HG03521 (cell line): ENCODE data around the gene HS3ST6.
"Not testable (repeated sequence)": the region's sequence is repeated elsewhere in the genome, so short reads cannot be mapped to it uniquely, and the experiment has no call there.

Experiments used
- ATAC-seq: cut with Tn5 transposase; IDR thresholded peaks from one replicate; pipeline ENCODE4 v1.9.1; 2021; ENCODE audit warnings: mild to moderate bottlenecking, moderate library complexity; ENCODE audit not compliant: unreplicated experiment

HS3ST6 gene

DNA sequence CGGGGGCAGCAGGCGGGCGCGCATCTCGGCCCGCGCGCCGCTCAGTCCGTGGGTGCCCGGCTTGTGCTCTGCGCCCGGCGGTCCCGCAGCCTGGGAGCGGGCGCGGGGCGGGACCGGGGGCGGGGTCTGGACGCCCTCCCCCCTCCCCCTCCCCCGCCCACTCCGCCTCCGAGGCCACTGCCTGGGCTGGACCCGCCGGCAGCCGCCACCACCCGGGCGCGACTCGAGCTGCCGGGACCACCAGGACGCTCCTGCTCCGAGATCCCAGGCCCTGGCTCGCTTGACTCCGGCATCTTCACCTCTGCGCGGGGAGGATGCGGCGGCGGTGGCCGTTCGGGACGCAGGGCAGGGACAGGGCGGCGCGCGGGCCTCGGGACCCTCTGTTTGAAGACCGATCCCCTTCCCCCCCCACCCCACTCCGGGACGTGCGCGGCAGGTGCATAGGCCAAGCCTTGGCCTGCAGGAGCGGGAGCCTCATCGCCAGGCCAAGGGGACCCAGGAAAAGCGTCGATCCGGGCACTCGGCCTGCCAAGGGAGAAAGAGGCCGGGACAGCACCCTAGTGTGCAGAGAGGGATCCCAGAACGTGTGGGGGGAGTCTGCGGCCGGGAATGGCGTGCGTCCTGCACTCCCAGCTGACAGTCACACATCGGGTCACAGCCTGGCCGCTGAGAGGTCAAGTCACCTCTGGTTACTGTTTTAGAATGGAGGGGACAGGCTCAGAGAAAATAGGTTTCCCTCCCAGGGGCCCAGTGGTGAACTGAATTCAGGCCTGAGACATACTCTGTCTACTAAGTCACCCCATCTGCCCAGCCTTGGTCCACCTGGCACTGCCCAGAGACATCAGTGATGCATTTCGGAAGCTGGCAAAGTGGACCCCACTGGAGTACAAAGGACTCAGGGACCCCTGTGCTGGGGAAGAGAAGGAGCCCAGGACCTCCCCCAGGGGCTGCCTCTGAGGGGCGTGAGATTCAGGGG is at the start of gene HS3ST6:
HS3ST6 (minus strand) TSS at position 65 of the 976 bp plus-strand sequence. CDS start 92 bp downstream, outside the sequence.
- ATAC-seq, result no peak

DNA sequence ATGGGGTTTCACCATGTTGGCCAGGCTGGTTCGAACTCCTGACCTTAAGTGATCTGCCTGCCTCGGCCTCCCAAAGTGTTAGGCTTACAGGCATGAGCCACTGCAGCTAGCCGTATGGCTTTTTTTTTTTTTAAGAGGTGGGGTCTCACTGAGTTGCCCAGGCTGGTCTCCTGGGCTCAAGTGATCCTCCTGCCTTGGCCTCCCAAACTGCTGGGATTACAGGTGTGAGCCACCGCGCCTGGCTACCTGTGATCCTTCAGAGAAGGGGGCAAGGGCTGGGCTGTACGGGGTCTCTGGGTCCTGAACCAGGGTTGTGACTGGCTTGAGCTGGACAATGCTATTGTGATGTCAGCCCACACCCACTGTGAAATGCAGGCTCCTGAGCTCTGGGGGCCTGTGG is 48.2 kb upstream of the HS3ST6 start, which contains the start of gene RNF151:
RNF151 (plus strand) TSS at position 397 of the 400 bp plus-strand sequence. CDS start 26 bp downstream, outside the sequence.
- no peak for ATAC-seq

DNA sequence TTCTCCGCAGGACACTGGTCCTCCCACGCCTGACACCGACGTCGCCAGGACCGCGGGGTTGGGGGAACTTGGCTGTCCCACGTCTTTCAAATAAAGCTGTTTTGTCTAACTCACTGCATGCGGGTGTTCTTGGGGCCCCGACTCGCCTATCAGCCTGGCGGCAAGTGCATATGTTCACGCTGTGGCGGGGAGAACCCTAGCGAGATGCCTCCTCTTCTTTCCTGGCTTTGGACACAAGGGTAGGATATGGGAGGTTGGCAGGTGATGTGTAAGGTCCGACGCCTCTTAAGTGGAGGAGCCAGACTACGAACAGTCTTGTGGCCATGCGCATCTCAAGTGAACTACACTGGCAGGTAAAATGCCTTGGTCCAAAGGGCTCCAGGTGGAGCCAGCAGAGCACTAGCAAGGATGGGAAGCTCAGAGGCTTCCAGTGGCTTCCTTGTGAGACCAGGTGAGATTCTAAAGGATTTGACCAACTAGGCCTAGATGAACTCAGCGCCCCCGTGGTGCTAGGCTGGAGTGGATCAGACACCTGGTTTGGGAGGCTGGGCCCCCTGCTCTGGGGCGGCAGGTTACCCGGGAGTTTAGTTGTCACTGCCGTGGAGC is 47.3 kb upstream of the HS3ST6 start:
- ATAC-seq, result no peak

DNA sequence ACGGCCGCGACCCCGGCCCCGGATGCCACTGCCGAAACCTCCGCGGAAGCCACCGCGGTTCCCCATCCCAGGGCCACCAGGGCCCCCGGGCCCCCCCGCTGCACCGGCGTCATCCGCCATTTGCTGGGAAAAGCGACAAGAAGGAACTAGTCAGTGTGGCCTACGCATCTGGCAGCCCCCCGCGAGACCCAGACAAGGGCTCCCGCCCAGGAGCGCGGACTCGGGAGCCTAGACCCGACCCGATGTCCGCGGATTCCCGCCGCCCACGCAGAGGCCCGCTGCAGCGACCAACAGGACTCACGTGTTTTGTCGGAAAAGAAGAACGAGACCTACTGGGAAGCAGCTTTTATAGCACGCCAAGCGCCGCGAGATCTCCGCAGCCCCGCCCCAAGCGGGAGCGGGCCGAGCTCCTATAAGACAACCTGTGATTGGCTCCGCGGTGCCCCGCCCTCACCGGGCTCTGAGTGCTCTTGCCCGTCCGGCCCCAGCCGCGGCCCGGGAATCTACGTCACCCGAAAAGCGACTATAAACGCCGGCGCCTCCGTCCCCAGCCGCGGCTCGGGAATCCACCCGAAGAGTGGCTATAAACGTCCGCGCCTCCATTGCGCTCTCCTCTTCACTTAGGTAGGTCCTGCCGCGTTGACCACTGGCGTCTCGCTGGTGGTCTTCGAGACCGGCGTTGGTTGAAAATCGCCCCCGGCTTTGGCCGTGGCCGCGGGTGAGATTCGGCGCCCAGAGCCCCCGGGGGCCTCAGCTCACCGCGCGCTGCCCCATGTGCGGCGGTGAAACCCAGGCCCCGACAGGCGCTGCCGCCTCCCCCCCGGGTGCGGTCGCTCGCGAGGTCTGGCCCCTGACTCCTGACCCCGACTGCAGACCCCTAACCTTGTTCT is 46.5 kb upstream of the HS3ST6 start, which contains the start of gene RPS2:
RPS2 (minus strand) TSS at position 321 of the 890 bp plus-strand sequence; CDS start at position 120, 201 bp downstream.
- peak; percentile 84 for ATAC-seq

DNA sequence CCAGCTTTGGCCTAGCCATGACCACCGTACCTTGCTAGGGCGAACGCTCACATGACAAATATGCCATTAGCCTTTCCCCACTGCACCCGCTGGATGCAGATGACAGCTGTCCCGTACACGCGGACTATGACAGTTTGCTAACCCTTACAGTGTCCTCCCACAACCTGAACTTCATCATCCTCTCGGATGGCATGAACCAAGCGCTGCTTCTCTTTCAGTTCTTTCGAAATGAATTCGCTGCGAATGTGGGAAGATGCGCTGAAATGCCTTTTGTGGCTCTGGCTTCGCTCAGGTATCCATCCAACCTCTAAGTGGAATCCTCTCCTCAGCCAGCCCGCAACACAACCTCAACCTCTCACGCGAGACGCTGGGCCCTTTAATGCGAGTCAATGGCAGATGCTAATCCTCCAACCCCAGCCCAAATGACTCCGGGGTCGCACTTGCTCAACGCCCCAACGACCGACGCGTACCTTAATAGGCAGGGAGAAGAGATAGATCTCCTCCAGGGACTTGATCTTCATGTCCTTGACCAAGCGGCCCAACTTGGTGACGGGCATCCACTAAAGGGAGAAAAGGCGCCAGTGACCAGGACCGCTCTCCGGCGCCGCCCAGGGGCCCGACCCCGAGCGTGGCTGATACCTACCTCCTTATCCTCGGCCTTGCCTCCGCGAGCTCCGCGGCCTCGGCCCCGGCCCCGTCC is 45.7 kb upstream of the HS3ST6 start:
- peak; percentile 3 for ATAC-seq

DNA sequence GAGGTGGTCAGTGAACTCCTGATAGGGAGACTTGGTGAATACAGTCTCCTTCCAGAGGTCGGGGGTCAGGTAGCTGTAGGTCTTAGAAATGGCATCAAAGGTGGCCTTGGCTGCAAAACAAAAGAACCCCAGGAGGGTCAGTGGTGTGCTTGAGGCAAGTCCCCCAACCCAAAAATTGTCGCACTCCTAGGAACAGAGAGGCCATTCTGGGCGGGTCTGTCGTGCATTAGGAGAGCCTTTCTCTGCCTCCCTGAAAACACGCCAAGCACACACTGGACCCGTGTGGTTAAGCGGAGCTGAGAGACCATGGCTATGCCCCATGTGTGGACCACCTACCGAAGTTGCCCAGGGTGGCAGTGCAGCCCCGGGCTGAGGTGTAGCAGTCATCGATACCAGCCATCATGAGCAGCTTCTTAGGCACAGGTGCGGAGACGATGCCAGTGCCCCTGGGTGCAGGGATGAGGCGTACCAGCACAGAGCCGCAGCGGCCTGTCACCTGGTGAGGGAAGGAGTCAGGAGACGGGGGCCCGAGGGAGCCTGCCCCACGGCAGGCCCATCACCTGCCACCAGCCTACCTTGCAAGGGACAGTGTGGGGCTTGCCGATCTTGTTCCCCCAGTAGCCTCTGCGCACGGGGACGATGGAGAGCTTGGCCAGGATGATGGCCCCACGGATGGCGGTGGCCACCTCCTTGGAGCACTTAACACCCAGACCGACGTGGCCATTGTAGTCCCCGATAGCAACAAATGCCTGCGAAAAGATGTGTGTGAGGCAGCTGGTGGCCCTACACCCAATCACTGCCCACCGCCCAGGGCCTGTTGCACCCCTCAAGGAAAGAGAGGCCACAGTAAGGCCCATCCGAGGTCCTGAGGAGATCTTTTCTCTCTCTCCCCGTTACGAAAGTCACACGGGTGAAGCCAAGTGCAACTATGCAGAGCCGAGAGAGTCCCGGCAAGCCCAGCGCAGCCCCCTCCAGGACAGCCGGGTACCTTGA is 44.2 kb upstream of the HS3ST6 start:
- not testable (repeated sequence) for ATAC-seq

DNA sequence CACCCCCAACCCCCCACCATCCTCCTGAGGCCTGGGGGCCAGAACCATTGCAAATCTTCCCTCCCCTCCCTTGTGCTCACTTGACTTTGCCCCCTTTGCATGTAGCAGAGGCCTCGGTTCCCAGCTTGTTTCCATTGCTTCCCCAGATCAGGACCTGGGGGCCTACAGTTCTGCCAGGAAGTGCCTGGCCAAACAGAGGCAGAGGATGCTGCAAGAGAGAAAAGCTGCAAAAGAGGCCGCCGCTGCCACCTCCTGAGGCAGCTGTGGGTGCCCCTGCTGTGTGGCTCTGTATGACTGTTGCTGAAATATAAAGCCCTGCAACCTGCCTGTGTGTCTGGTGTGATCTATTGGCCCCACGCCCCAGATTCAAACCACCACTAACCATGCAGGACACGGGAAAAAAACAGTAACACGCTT is 43.4 kb upstream of the HS3ST6 start:
- no peak for ATAC-seq

DNA sequence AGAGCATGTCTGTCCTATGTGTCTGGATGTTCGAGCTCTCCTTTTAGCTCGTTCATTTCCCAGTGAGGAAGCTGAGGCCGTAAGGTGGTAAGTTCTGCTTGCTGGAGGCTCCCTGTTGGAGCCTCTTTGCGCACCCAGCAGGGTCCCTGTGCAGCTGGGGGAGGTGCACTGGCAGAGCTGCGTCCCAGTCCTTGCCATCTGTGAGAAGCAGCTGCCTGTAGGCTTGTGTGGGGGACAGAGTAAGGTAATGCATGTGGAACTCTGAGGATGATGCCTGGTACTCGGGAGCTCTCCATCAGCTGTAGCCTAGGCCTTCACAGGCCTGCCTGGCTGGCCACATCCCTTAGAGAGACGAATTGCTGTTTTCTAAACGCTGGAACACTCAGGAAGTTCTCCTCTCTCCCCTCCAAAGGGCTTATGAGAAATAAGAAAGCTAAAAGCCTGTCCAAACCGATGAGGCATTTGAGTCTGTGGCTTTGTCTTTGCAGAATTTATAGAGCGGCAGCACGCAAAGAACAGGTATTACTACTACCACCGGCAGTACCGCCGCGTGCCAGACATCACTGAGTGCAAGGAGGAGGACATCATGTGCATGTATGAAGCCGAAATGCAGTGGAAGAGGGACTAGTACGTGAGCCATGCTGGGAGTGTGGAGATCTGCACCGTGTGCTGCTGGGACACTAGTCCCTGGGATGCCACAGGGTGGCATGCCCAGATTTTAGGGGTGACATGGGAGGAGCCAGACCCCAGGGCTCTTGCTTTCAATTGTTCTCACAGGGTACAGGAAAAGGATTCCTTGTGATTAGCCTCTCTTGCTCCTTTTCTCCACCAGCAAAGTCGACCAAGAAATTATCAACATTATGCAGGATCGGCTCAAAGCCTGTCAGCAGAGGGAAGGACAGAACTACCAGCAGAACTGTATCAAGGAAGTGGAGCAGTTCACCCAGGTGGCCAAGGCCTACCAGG is 42.7 kb upstream of the HS3ST6 start:
- ATAC-seq, result no peak

DNA sequence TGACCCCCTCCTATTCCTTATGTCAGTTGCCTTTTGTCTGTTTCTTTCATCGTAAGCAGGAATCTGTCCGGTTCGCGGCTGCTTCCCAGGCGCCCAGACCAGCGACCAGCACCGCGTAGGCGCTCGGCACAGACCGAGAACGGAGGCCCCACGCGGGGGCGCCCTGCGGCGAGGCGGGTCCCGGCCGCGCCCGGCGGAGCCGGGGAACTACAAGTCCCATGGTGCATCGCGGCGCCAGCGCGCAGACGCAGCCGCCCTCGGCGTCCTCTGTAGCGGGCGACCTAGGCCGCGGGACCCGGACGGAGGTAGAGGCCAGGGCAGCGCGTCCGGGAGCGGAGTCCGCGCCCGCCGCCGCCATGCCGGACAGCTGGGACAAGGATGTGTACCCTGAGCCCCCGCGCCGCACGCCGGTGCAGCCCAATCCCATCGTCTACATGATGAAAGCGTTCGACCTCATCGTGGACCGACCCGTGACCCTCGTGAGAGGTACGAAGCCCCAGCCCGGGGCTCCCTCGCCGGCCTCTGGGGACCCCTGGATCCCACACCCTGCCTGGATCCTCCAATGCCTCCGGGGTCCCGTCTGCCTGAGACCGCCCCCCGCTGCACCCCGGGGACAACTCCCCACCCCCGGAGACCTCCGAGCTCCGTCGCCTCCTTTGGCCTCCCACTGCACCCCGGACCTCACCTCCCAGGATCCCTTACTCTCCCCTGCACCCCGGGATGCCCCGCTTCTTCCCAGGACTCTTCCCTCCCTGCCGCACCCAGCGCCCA is 41.2 kb upstream of the HS3ST6 start, which contains the start of gene NDUFB10:
NDUFB10 (plus strand) TSS at position 270 of the 771 bp plus-strand sequence; CDS start at position 357, 87 bp downstream.
- peak; percentile 72 for ATAC-seq

DNA sequence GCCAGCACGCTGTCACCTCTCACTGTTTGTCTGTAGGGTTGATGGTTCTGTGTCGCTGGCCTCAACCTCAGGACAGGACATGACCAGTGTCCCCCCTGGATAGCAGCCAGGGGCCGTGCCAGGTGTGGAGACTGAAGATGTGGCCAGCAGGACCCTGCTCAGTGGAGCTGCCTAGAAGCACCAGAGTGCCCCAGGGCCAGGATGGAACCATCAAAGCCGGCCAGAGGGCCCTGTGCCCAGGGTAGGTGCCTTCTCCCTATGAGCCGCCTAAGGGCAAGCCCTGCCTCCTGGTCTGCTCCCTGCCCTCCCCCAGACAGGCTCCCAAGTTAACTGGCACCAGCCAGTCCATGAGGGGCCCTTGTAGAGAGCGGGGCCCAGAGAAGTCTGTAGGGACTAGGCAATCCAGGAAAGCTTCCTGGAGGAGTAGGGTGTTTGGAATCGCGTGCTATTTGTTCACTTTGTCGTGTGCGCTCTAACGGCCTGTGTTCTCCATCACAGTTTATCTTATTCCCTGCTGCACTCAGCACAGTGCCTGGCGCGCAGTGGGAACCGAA is 40.6 kb upstream of the HS3ST6 start:
- ATAC-seq, result peak; percentile 4

DNA sequence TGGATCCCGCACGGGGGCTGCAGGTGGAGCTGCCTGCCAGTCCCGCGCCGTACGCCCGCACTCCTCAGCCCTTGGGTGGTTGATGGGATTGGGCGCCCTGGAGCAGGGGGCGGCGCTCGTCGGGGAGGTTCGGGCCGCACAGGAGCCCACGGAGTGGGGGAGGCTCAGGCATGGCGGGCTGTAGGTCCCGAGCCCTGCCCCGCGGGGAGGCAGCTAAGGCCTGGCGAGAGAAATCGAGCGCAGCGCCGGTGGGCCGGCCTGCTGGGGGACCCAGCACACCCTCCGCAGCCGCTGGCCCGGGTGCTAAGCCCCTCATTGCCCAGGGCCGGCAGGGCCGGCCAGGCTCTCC is 39.9 kb upstream of the HS3ST6 start:
- not testable (repeated sequence) for ATAC-seq

DNA sequence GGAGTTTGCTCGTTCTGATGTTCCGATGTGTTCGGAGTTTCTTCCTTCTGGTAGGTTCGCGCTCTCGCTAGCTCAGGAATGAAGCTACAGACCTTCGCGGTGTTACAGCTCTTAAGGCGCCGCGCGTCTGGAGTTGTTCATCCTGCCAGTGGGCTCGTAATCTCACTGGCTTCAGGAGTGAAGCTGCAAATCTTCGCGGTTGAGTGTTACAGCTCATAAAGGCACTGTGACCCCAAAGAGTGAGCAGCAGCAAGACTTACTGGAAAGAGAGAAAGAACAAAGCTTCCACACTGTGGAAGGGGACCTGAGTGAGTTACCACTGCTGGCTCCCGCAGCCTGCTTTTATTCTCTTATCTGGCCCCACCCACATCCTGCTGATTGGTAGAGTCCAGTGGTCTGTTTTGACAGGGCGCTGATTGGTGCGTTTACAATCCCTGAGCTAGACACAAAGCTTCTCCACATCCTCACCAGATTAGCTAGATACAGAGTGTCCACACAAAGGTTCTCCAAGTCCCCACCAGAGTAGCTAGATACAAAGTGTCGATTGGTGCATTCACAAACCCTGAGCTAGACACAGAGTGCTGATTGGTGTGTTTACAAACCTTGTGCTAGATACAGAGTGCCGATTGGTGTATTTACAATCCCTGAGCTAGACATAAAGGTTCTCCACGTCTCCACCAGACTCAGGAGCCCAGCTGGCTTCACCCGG is 39.4 kb upstream of the HS3ST6 start:
- not testable (repeated sequence) for ATAC-seq

DNA sequence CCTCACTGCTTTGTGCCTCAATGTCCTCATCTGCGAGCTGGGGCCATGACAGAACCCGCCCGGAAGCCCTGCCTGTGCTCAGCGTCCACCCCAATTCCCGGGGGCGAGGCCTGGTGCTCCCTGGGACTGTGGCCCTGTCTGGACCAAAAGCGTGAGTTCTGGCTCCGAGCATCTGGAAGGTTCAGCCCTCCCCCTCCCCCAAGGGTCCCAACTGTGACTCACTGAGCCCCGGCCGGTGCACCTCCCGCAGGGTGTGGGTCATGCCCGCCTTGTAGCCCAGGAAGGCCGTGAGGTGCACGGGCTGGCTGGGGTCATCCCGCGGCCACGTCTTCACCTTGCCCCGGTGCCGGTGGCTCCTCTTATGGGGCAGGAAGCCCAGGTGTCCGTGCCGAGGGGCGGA is 35.5 kb upstream of the HS3ST6 start:
- ATAC-seq, result no peak

DNA sequence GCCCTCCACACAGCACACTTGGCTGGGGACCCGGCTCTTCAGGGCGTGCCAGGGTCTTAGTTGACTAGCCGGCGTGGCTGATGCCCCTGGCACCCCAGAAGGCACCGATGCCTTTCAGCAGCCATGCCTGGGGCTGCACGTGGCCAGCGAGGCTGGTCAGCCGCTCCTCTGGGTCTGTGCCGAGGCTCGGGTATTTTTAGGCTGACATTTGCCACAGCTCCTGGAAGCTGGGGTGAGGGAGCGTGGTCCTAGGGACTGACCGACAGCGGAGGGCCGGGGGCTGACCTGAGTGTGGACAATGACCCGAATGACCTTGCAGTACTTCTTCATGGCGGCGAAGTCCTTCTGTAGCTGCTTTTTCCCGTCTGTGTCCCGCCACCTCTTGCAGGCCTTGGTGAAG is 32.3 kb upstream of the HS3ST6 start:
- ATAC-seq, result no peak

DNA sequence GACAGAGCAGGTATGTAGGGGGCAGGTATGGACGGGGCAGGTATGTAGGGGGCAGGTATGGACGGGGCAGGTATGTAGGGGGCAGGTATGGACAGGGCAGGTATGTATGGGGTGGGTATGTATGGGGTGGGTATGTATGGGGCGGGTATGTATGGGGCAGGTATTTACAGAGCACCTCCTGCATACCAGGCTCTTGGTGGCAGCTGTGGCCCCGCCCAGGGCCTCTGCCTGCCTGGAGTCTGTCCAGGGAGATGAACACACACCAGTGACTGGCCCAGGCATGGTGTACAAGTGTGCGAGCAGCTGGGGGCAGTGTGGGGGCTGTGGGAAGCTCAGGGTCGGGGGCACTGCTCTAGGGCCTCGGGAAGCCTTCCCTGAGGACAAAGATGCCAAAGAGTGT is 31.8 kb upstream of the HS3ST6 start:
- no peak for ATAC-seq

DNA sequence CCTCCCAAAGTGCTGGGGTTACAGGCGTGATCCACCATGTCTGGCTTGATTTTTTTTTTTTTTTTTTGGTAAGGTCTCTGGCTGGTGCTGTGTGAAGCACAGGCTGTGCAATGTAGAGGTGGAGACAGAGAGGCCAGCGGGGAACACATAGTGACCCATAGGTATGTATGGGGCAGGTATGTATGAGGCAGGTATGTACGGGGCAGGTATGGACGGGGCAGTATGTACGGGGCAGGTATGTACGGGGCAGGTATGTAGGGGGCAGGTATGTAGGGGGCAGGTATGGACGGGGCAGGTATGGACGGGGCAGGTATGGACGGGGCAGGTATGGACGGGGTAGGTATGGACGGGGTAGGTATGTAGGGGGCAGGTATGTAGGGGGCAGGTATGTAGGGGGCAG is 31.3 kb upstream of the HS3ST6 start:
- no peak for ATAC-seq
